SKM-1 treated with dmso at 0.1 percent for 144 hours (cell line): ENCODE data around the gene SYNGR1.
"Not testable (repeated sequence)": the region's sequence is repeated elsewhere in the genome, so short reads cannot be mapped to it uniquely, and the experiment has no call there.

Source experiments
- DNase-seq: peaks from one replicate; lab custom pipeline; 2025; ENCODE audit not compliant: unreplicated experiment; lab: John Stamatoyannopoulos, UW

The SYNGR1 gene

GRCh38 chr22:39316440-39317083 lies 33.2 kb upstream of the SYNGR1 start:
- DNase-seq: peak; percentile 56

- no peak for DNase-seq
Observed at GRCh38 chr22:39317084-39317774, 32.6 kb upstream of the SYNGR1 start.

GRCh38 chr22:39317775-39318506 lies 31.9 kb upstream of the SYNGR1 start:
- DNase-seq: no peak

GRCh38 chr22:39318507-39319283 lies 31.1 kb upstream of the SYNGR1 start:
- peak; percentile 63 for DNase-seq

GRCh38 chr22:39319284-39320022 lies 30.3 kb upstream of the SYNGR1 start, which contains the start of gene RPL3:
Gene RPL3, minus strand, starts transcription at chr22:39319623. Its CDS starts 26 bp downstream, at chr22:39319597.
- DNase-seq: peak; percentile 92

GRCh38 chr22:39320616-39321029 lies 29.2 kb upstream of the SYNGR1 start:
- not testable (repeated sequence) for DNase-seq

GRCh38 chr22:39325392-39325932 lies 24.3 kb upstream of the SYNGR1 start:
- no peak for DNase-seq

- no peak for DNase-seq
Observed at GRCh38 chr22:39327995-39328754, 21.6 kb upstream of the SYNGR1 start.

GRCh38 chr22:39330553-39330952 lies 19.2 kb upstream of the SYNGR1 start:
- DNase-seq: not testable (repeated sequence)

- DNase-seq: no peak
Observed at GRCh38 chr22:39332441-39333064, 17.2 kb upstream of the SYNGR1 start.

GRCh38 chr22:39336411-39336810 lies 13.4 kb upstream of the SYNGR1 start:
- DNase-seq: no peak

GRCh38 chr22:39339775-39340174 lies 10.0 kb upstream of the SYNGR1 start:
- not testable (repeated sequence) for DNase-seq

GRCh38 chr22:39341179-39341578 lies 8.6 kb upstream of the SYNGR1 start:
- DNase-seq: no peak

- peak; percentile 65 for DNase-seq
Observed at GRCh38 chr22:39343259-39344045, 6.3 kb upstream of the SYNGR1 start.

- DNase-seq: no peak
Observed at GRCh38 chr22:39344046-39344390, 5.8 kb upstream of the SYNGR1 start.

- DNase-seq: no peak
Observed at GRCh38 chr22:39345231-39345630, 4.6 kb upstream of the SYNGR1 start.

- peak; percentile 83 for DNase-seq
Observed at GRCh38 chr22:39348909-39349505, 784 bp upstream of the SYNGR1 start.

GRCh38 chr22:39349506-39349966 lies 255 bp upstream of the SYNGR1 start:
- DNase-seq: peak; percentile 59
